Ishikawa (cell line): ENCODE data around the gene NECAB2.

ENCODE experiments used
- CEBPB ChIP-seq: IDR thresholded peaks from 2 replicates; pipeline ENCODE4 v1.6.1; 2012
- CREB1 ChIP-seq: IDR thresholded peaks from 2 replicates; pipeline ENCODE4 v1.6.1; 2012; ENCODE audit warnings: low read depth
- EGR1 ChIP-seq: IDR thresholded peaks from 2 replicates; pipeline ENCODE4 v1.6.1; 2012
- EP300 ChIP-seq: IDR thresholded peaks from 2 replicates; pipeline ENCODE4 v1.6.1; 2012; ENCODE audit warnings: borderline replicate concordance
- FOXM1 ChIP-seq: IDR thresholded peaks from 2 replicates; pipeline ENCODE4 v1.6.1; 2012; ENCODE audit warnings: low read depth, borderline replicate concordance
- MAX ChIP-seq: IDR thresholded peaks from 2 replicates; pipeline ENCODE4 v1.6.1; 2012
- NFIC ChIP-seq: IDR thresholded peaks from 2 replicates; pipeline ENCODE4 v1.6.1; 2012
- RAD21 ChIP-seq: IDR thresholded peaks from 2 replicates; pipeline ENCODE4 v1.6.1; 2012; ENCODE audit warnings: low read depth
- TAF1 ChIP-seq: IDR thresholded peaks from 2 replicates; pipeline ENCODE4 v1.6.1; 2012; ENCODE audit warnings: low read depth, mild to moderate bottlenecking
- TCF12 ChIP-seq: IDR thresholded peaks from 2 replicates; pipeline ENCODE4 v1.6.1; 2012; ENCODE audit warnings: low read depth
- TEAD4 ChIP-seq: IDR thresholded peaks from 2 replicates; pipeline ENCODE4 v1.6.1; 2012
- USF1 ChIP-seq: IDR thresholded peaks from 2 replicates; pipeline ENCODE4 v1.6.1; 2012
- YY1 ChIP-seq: IDR thresholded peaks from 2 replicates; pipeline ENCODE4 v1.6.1; 2012; ENCODE audit warnings: low read depth
- ZBTB7A ChIP-seq: IDR thresholded peaks from 2 replicates; pipeline ENCODE4 v1.6.1; 2012; ENCODE audit warnings: low read depth
- TF ChIP-seq, protein P1 (sequence below): IDR thresholded peaks from 2 replicates; pipeline ENCODE4 v1.6.1; 2012; ENCODE audit warnings: low read depth, mild to moderate bottlenecking

NECAB2 gene

GRCh38 chr16:83983491-83983890 lies 15.4 kb downstream of the NECAB2 start:
- TF ChIP-seq FOXM1: no peak
- TF ChIP-seq EGR1: no peak
- TF ChIP-seq RAD21: no peak
- no peak for TF ChIP-seq YY1
- no peak for TF ChIP-seq EP300
- TF ChIP-seq USF1: no peak
- no peak for TF ChIP-seq ZBTB7A
- TF ChIP-seq CEBPB: no peak

DNA sequence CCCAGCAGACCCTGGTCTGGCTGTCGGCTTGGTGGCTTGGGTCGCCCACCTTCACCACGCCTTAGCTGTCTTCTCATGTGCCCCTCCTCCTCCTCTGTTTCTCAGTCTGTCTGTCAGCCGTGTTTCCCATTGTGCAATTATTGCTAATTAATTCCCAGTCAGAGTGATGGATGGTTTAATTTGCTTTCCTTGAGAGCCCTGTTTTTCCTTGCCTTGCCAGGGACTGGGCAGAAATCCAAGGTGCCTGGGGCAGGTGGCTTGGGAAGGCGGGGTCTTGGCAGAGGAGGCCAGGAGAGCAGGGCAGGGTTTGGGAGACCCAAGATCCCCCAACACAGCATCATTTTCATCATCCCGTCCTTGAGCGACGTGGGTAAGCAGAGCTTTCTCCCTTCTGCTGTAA lies 21.3 kb downstream of the NECAB2 start:
- TF ChIP-seq TEAD4 (peak; percentile 53), CEBPB (peak; percentile 85), FOXM1 (no peak), ZBTB7A (no peak), MAX (no peak), TCF12 (peak; percentile 73; the same call in 1 of the 2 replicates), NFIC (peak; percentile 96), USF1 (no peak), EGR1 (no peak), CREB1 (no peak), EP300 (peak; percentile 44; the same call in 1 of the 2 replicates), TAF1 (no peak)
- TF ChIP-seq, protein P1, sequence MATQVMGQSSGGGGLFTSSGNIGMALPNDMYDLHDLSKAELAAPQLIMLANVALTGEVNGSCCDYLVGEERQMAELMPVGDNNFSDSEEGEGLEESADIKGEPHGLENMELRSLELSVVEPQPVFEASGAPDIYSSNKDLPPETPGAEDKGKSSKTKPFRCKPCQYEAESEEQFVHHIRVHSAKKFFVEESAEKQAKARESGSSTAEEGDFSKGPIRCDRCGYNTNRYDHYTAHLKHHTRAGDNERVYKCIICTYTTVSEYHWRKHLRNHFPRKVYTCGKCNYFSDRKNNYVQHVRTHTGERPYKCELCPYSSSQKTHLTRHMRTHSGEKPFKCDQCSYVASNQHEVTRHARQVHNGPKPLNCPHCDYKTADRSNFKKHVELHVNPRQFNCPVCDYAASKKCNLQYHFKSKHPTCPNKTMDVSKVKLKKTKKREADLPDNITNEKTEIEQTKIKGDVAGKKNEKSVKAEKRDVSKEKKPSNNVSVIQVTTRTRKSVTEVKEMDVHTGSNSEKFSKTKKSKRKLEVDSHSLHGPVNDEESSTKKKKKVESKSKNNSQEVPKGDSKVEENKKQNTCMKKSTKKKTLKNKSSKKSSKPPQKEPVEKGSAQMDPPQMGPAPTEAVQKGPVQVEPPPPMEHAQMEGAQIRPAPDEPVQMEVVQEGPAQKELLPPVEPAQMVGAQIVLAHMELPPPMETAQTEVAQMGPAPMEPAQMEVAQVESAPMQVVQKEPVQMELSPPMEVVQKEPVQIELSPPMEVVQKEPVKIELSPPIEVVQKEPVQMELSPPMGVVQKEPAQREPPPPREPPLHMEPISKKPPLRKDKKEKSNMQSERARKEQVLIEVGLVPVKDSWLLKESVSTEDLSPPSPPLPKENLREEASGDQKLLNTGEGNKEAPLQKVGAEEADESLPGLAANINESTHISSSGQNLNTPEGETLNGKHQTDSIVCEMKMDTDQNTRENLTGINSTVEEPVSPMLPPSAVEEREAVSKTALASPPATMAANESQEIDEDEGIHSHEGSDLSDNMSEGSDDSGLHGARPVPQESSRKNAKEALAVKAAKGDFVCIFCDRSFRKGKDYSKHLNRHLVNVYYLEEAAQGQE: no peak

DNA sequence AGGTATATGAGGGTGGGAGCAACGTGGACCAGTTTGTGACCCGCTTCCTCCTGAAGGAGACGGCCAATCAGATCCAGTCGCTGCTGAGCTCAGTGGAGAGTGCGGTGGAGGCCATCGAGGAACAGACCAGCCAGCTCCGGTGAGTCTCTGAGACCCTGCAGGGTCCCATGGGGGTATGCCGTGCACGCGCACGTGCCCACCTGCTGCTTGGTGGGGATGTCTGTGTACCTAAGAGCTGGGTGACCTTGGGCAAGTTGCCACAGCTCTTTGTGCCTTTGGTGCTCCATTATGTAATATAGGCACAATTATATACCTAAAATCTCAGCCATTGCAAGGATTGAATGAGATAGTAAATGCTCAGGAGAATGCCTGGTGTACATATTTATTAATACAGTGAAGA lies 22.4 kb downstream of the NECAB2 start:
- TF ChIP-seq USF1: no peak
- TF ChIP-seq, protein P1: no peak
- TF ChIP-seq CREB1: no peak
- no peak for TF ChIP-seq EGR1
- no peak for TF ChIP-seq EP300
- no peak for TF ChIP-seq TEAD4

DNA sequence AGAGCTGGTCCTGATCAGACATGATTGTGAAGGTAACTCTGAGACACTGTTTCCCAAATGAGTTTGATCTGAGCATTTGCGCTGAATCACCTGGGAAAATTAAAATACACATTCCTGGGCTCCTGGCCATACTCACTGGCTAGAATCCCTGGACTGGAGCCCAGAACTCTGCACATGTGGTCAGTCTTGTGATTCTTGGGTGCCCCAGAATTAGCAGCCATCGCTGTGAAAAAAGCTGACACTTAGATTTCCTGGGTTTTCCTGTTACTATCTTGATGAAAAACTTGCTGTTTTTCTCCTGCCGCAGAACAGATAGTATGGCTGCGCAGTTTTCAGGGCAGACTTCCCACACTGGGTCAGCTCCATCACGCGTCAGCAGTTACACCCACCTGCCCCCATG lies 24.6 kb downstream of the NECAB2 start:
- TF ChIP-seq TEAD4 (peak; percentile 67), USF1 (peak; percentile 68), MAX (peak; percentile 23; the same call in 1 of the 2 replicates), EGR1 (no peak), EP300 (no peak; the same call in 1 of the 2 replicates), CEBPB (no peak), TCF12 (no peak; the same call in 1 of the 2 replicates), TAF1 (no peak), FOXM1 (no peak), CREB1 (no peak), RAD21 (no peak), NFIC (peak; percentile 94), ZBTB7A (no peak), YY1 (no peak)
- TF ChIP-seq, protein P1: no peak
